SK-N-MC (cell line): ENCODE data around the gene TSEN15.

Experiments
- EZH2 ChIP-seq: fragments of 200-600 bp; sonication (generic); IDR thresholded peaks from one replicate; pipeline ENCODE4 v1.6.1; 2017; ENCODE audit warnings: antibody characterized with exemption
- POLR2AphosphoS5 ChIP-seq: IDR thresholded peaks from 2 replicates; pipeline ENCODE4 v1.6.1; 2012; ENCODE audit warnings: mild to moderate bottlenecking, low read depth, low read length, borderline replicate concordance

DNA sequence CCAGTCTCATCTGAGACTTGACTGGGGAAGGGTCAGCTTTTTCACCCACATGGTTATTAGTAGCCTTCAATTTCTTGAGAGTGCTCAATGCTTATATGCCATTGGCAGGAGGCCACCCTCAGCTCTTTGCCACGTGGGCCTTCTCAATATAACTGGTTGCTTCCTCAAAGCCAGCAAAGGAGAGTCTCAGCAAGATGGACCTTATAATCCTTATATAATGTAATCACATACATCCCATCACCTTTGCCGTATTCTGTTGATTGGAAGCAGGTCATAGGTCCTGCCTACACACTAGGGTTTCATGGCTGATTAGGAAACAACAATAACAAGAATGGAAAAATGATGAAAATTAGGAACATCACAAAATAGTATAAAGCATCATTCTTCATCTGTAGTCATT, 22.9 kb downstream of the TSEN15 start:
- TF ChIP-seq POLR2AphosphoS5 (no peak), EZH2 (no peak)
